Astrocyte (in vitro differentiated cells and primary cell): ENCODE data around the gene HOXA6.

Experiments
- EZH2 ChIP-seq: IDR thresholded peaks from 2 replicates; pipeline ENCODE4 v1.6.1; 2012; ENCODE audit warnings: mild to moderate bottlenecking, low read length, inconsistent platforms; ENCODE audit not compliant: insufficient read depth
- TF ChIP-seq, protein P1 (sequence below): IDR thresholded peaks from 2 replicates; pipeline ENCODE4 v1.5.1; 2011; ENCODE audit warnings: low read depth, mild to moderate bottlenecking, inconsistent platforms, low read length, moderate library complexity; ENCODE audit not compliant: insufficient read depth

DNA sequence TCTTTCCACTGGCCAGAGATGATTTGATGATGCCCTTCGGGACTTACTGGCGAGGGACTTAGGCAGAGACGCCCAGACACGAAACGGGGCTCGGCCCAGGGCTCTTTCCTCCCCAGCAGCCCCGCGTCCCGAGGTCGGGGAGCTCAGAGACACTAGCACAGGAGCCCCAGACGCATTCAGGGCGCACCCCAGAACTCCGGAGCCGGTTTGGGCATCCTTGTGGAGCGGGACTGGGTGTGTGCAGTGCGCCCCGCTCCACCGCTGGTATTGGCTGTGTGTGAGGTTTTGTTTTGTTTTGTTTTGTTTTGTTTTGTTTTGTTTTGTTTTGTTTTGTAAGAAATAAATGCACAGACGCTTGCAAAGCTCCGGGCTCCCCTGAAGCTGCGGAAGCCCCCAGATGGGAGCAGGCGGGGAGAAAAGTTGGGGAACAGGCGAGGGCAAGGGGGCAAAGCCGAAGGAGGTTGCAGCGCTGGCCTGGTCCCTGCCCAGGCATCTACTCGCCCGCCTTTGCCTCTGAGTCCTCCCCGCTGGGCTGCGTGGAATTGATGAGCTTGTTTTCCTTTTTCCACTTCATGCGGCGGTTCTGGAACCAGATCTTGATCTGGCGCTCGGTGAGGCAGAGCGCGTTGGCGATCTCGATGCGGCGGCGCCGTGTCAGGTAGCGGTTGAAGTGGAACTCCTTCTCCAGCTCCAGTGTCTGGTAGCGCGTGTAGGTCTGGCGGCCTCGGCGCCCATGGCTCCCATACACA lies 2.2 kb downstream of the HOXA6 start:
- TF ChIP-seq, protein P1, sequence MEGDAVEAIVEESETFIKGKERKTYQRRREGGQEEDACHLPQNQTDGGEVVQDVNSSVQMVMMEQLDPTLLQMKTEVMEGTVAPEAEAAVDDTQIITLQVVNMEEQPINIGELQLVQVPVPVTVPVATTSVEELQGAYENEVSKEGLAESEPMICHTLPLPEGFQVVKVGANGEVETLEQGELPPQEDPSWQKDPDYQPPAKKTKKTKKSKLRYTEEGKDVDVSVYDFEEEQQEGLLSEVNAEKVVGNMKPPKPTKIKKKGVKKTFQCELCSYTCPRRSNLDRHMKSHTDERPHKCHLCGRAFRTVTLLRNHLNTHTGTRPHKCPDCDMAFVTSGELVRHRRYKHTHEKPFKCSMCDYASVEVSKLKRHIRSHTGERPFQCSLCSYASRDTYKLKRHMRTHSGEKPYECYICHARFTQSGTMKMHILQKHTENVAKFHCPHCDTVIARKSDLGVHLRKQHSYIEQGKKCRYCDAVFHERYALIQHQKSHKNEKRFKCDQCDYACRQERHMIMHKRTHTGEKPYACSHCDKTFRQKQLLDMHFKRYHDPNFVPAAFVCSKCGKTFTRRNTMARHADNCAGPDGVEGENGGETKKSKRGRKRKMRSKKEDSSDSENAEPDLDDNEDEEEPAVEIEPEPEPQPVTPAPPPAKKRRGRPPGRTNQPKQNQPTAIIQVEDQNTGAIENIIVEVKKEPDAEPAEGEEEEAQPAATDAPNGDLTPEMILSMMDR = no peak
- TF ChIP-seq EZH2 = peak; percentile 79
